ENCODE results near the gene GPR89B.
A peak's percentile ranks its signal among the peaks of the same experiment; 100 is the strongest.
"Not testable (repeated sequence)": the region's sequence is repeated elsewhere in the genome, so short reads cannot be mapped to it uniquely, and the experiment has no call there.

The GPR89B gene

DNA sequence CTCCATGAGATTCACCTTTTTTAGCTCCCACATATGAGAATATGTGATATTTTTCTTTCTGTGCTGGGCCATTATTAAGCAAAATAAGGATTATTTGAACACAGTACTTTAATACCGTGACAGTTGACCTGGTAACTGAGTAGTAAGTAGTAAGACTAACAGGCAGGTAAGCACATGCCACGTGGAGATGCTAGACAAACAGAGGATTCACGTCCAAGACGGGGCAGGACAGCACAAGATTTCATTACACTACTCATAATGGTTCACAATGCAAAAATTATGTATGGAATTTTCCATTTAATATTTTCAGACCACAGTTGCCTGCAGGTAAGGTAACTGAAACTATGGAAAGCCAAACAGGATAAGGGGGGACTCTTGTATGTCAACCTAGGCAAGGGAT is 79.5 kb downstream of the GPR89B start:
- H3K4me3 ChIP-seq (ENCODE audit: low read length), result not testable (repeated sequence)

DNA sequence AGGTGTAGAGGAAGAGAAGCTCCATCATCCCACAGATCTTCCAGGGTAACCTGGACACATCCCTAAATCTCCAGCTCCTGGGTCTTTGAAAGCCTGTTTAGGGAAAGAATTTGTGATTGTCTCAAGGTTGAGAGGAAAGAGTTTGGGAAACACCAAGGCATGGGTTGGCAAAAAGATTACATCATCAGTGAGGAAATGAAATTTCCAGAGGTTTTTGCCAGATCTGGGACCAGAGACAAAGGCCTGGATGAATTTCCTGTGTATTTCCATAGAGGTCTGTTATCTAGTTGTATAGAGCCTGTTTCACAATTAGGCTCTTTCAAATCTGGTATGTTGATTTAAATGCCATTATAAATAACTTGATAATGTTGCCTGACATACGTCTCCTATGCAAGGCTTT is 82.3 kb downstream of the GPR89B start:
- H3K4me3 ChIP-seq (ENCODE audit: low read length), result no peak overlapping the region
- no peak for TF ChIP-seq ZNF274 (IDR thresholded peaks at IDR 0.05; ENCODE audit: low read depth, low read length)

DNA sequence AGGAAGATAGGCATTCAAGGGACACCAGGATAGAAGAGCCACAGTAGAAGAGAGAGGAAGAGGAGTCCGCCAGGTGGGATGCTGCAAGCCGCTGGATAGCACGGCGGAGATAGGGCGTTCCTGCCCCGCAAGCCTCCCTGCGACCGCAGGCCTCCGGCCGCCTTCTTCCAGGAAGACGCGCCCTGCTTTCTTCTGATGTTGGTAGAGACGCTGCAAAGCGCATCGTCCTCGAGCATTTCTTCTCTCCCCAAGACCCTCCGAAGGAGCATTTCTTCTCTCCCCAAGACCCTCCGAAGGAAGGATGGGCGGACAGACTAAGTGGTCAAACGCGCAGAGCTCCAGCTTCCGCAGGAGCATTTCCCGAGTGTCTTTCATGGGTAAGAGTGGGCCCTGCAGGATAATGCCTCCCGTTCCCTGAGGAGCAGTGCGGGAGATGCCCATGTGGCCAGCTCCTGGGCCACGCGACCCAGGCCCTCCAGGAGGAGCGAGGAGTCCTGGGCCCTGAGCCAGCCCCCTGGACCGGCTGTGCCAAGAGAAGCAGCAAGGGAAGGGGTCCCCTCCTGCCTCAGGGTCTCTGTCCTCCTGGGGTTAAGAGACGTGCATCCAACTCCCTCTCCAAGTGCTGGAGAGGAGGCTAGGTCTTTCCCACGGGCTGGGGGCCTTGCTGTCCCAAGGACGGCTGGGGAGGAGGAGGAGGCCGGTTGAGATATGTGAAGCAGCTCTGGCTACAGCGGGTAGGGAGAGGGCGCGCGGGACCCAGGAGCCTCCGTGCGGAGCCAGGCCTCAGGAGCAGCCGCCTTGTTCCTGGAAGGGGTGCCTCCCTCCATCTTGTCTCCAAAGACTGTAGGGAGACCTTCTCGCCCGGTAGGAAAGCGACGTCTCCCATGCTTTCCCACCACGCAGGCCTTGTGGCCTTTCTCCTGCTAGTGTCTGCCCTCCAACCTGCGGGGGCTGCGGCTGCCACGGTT is 85.2 kb downstream of the GPR89B start:
- not testable (repeated sequence) for H3K4me3 ChIP-seq (ENCODE audit: low read length)

DNA sequence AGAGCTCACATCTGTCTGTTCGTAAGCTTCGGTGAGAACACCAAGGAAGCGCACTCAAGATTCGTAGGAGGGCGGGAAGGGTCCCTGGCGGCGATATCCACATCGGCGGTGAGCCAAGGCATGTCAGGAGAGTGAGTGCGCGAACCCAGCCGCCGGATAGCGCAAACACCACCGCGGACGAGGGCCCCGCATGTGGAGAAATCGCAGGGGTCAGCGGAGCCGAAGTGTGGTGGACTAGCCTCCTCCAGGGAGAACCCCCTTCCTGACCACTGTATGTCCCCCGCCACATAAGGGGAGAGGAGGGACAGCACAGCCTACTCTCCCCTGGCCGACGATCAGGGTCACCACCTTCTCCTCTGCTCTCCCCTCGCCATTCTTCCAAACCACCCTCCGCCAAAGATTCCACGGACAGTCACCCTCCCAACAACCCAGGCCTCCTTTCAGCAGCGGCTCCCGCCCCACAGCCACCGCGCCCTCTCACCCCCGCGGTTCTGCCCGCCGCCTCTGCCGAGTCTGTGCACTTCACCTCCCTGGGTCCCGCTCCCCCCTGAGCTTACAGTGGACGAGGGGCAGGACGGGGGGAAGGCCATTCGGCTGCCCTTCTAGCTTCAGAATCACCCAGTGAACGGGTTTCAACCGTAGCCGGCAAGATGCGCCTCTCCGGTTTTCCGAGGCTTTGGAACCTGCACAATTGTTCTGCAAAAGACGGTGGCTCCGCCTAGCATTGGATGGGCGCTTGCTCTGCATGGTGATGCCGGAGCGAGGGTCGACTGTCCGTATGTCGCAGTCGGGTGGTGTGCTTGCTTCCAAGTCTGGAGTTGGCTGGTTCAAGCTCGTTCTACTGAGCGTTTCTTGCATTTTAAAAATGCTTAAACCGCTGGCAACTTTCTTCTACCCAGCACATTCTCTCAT is 86.3 kb downstream of the GPR89B start:
- peak overlapping the region; percentile 34; the same call in 1 of the 2 replicates for H3K4me3 ChIP-seq (ENCODE audit: low read length)

DNA sequence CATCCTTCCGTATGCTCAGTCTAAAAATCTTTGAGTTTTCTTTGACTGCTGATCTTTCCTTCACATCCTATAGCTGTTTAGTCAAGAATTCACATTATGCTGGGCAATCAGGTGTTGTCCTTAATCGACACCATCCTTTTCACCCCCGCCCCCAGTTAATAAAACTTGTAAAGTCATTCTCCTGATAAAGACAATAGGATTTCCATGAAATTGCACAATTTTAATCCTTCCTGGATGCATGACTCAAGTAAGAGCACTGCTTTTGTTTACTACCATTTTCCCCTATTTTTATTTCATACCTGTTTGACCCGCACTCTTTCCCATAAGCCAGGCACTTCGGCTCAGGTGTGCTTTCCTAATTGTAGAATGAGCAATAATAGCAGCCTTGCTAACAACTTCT is 96.7 kb downstream of the GPR89B start:
- H3K4me3 ChIP-seq (ENCODE audit: low read length), result not testable (repeated sequence)

DNA sequence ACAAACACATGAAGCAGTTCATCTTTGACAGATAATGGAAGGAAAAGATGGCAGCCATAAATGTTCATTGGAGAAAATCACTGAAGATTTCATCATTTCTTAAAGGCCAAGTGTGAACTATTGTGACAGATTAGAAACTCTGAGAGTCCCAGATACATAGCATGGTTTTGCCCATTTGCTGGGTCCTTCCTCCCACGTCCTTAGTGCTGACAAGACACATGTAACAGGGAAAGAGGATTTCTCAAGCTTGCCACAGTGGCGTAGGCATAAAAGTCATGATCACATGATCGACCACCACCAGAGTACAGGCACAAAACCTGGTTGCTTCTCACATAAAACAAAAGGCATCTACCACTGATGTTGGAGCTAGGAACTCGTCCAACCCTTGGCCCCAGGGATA is 98.8 kb downstream of the GPR89B start:
- not testable (repeated sequence) for H3K4me3 ChIP-seq (ENCODE audit: low read length)

DNA sequence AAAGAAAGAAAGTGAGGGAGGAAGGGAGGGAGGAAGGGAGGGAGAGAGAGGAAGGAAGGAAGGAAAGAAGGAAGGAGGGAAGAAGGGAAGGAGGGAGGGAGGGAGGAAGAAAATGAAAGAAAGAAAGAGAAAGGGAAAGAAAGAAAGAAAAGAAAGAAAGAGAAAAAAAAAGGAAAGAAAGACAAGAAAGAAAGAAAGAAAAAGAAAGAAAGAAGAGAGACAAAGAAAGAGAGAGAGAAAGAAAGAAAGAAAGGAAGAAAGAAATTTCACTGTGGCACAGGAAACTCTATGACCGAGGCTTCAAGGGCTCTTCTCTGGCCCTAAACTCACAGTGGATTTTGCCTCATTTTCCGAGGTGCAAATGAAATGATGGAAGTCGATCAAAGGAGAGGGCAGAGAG is 104.0 kb downstream of the GPR89B start:
- H3K4me3 ChIP-seq (ENCODE audit: low read length), result not testable (repeated sequence)

DNA sequence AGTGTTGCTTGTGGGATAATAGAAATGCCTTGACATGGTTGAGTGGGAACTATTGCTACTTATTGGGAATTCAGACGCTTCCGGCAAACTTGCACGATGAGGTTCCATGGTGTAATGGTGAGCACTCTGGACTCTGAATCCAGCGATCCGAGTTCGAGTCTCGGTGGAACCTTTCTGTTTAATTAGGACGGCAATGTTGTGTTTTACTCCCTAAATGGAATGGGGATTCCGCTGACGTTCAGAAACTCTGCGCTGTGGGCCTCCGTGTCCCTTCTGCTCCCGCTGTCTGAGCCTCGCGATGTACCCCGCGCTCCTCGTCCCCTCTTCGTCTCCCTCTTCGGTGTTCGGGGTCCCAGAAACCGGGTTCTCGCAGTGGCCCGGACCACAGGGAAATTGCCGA is 104.5 kb downstream of the GPR89B start:
- H3K4me3 ChIP-seq (ENCODE audit: low read length), result not testable (repeated sequence)

DNA sequence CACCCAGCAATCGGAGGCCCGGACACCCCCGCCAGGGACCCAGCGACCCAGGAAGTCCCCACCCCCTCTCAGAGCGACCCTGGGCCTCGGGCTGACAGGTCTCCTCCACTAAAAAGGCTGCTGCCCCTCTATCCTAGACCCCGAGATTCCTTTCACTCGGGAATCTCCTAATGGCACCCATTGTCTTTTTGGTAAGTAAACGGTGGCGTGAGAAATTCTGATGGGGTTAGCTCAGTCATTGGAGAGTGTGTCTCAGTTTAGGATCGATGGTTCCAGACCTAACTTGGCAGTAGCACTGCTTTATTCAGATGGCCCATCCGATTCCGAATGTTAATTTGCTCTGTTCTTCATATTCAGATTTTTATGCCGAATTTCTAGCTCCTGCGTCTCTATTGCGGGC is 104.9 kb downstream of the GPR89B start:
- H3K4me3 ChIP-seq (ENCODE audit: low read length), result not testable (repeated sequence)

DNA sequence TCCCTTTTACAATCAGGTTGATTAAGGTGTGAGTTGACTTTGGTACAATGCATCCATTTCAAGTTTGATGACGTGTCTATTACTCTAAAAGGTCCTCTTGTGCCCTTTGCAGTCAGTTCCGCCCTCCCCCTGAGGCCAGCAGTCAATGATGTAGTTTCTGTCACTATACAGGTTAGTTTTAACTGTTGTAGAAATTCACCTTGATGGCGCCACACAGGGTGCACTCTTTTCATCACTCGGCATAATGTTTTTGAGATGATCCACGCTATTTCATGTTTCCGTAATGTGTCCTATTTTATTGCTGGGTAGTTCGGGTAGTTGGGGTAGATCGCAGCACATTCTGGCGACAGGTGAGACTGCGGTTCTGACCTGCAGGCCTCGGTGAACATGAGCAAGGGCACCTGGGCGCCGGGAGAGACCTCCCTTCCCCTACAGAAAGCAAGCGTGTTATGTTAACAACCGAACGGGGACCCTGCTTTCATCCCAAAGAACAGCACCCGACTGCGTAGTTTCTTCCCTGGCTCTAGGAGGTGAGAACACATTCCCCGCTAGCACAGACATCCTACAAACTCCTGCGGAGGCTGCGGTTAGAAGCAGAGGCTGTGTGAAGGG is 109.7 kb downstream of the GPR89B start:
- peak overlapping the region; percentile 42; the same call in 1 of the 2 replicates for H3K4me3 ChIP-seq (ENCODE audit: low read length)

DNA sequence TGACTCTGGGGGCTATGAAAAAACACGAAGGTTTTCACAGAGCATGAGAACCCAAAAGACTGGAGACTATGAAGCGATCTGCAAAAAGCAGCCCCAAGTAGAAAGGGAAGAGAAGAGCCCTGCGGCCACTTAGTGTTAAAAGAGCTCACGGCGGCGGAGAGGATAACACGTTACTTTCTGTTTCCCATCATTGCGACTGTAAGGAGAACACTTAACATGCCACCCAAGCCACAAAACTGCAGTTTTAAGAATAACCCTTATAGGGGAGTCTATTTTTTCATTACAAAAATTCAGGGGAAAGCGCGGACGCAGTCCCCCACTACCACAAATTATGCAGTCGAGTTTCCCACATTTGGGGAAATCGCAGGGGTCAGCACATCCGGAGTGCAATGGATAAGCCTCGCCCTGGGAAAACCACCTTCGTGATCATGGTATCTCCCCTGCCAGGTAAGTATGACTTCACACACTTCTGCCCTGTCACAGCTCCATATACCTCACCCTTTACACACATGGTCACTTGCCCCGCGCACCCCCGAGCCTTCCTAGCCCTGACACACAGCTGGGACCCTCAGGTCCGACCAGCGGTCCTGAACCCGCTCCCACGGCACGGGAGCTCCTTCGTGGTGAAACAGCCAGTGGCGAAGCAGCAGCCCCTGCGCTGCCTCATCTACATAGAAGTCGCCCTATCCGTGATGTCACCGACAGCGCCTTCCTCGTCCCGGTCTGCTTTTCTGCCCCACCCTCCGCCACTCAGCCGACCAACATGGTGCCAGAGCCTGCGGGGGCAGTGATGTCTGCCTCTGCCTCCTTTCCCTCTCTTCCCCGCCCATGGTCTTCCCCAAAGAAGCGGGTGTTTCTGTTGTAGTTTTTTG is 110.5 kb downstream of the GPR89B start:
- H3K4me3 ChIP-seq (ENCODE audit: low read length), result peak overlapping the region; percentile 58; the same call in 1 of the 2 replicates

Data from GM08714 (cell line).